ENCODE results near the gene OR6B2. TPM values are rescaled to one million over a fixed set of nuclear protein-coding genes. Genes with fewer than 3 reads are reported as not detected.

The OR6B2 gene
- total RNA-seq, 2 experiments from 2014 or later: not detected

DNA sequence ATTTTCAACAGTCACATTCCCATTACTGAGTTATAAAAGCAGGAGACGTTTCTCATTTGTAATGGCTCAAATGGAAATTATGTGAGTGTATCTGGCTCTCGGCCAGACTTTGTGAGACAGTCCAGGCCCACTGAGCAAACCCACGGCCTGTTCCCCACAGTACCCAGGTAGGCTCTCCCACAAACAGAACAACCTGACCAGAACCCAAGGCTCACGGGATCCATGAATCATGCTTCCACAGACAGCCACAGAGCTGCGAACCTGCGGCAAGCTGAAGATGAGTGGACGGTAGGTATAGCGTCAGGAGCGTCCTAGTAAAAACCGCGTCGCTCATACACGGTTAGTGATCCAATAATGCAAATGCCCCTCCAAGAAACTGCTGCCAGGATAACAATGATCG is 39.3 kb downstream of the OR6B2 start:
- ChIA-PET POLR2A (no interaction called here), CTCF (interaction anchor here (0.5 to 1.8 kb wide), 3 partner anchors 8 to 56 kb away, joined by 4 to 6 read pairs (median 5); no protein-coding TSS in a partner anchor)

- CTCF ChIA-PET: no interaction called here
- POLR2A ChIA-PET: no interaction called here
Measured at GRCh38 chr2:239985356-239985755, 44.9 kb downstream of the OR6B2 start.

GRCh38 chr2:239984421-239985194 is 45.6 kb downstream of the OR6B2 start:
- CTCF ChIA-PET: no interaction called here

GRCh38 chr2:239983004-239983778 is 47.0 kb downstream of the OR6B2 start:
- ChIA-PET CTCF (interaction anchor here (2.0 kb wide), 1 partner anchor 9 kb away, joined by 6 read pairs; no protein-coding TSS in a partner anchor), POLR2A (no interaction called here)

More at GRCh38 chr2:239984421-239985194, 45.6 kb downstream of the OR6B2 start:
- POLR2A ChIA-PET: interaction anchor here (0.7 kb wide), 1 partner anchor 58 kb away, joined by 4 read pairs; no protein-coding TSS in a partner anchor

Other genes starting within 250 kb of the OR6B2 start
- gene NDUFA10, start 5.1 kb downstream of the OR6B2 start, total RNA-seq: 100 to 1,000 TPM; 165 to 172 TPM
- gene OR6B3, start 23.1 kb upstream of the OR6B2 start, total RNA-seq: not detected
- gene COPS9, start 105.9 kb upstream of the OR6B2 start, total RNA-seq: 100 to 1,000 TPM; 165 to 187 TPM
- not detected for gene OTOS, start 110.2 kb upstream of the OR6B2 start, total RNA-seq